HG02852 (cell line): ENCODE measurements around the gene STXBP5.

Experiments
- ATAC-seq: cut with Tn5 transposase; IDR thresholded peaks from one replicate; pipeline ENCODE4 v1.9.1; 2021; ENCODE audit warnings: mild to moderate bottlenecking, moderate library complexity; ENCODE audit not compliant: unreplicated experiment

Gene STXBP5

GRCh38 chr6:147287869-147288271 is 83.7 kb downstream of the STXBP5 start:
- ATAC-seq: no peak

- ATAC-seq: no peak
Observed at GRCh38 chr6:147297124-147297523, 92.9 kb downstream of the STXBP5 start.

- ATAC-seq: no peak
Observed at GRCh38 chr6:147297663-147298316, 93.6 kb downstream of the STXBP5 start.

- ATAC-seq: no peak
Observed at GRCh38 chr6:147298461-147298860, 94.2 kb downstream of the STXBP5 start.

- ATAC-seq: no peak
Observed at GRCh38 chr6:147299035-147299434, 94.8 kb downstream of the STXBP5 start.

- no peak for ATAC-seq
Observed at GRCh38 chr6:147301070-147301469, 96.9 kb downstream of the STXBP5 start.

- no peak for ATAC-seq
Observed at GRCh38 chr6:147304016-147304415, 99.8 kb downstream of the STXBP5 start.

GRCh38 chr6:147310521-147310920 is 106.3 kb downstream of the STXBP5 start:
- no peak for ATAC-seq

GRCh38 chr6:147311218-147311617 is 107.0 kb downstream of the STXBP5 start:
- no peak for ATAC-seq

- no peak for ATAC-seq
Observed at GRCh38 chr6:147321260-147321659, 117.0 kb downstream of the STXBP5 start.

GRCh38 chr6:147322299-147323162 is 118.3 kb downstream of the STXBP5 start:
- peak; percentile 98 for ATAC-seq

- ATAC-seq: no peak
Observed at GRCh38 chr6:147325557-147325956, 121.3 kb downstream of the STXBP5 start.

- no peak for ATAC-seq
Observed at GRCh38 chr6:147331401-147331800, 127.2 kb downstream of the STXBP5 start.

GRCh38 chr6:147337921-147338320 is 133.7 kb downstream of the STXBP5 start:
- no peak for ATAC-seq

GRCh38 chr6:147341486-147341885 is 137.3 kb downstream of the STXBP5 start:
- no peak for ATAC-seq

GRCh38 chr6:147345902-147346301 is 141.7 kb downstream of the STXBP5 start:
- no peak for ATAC-seq

GRCh38 chr6:147347179-147347881 is 143.1 kb downstream of the STXBP5 start:
- no peak for ATAC-seq

- ATAC-seq: no peak
Observed at GRCh38 chr6:147347882-147348575, 143.8 kb downstream of the STXBP5 start.

GRCh38 chr6:147361311-147361981 is 157.2 kb downstream of the STXBP5 start:
- no peak for ATAC-seq

GRCh38 chr6:147366290-147366689 is 162.1 kb downstream of the STXBP5 start:
- ATAC-seq: no peak
